Sigmoid colon (tissue), 7 donors: ENCODE results near the gene TTC21B. TPM values are rescaled to one million over a fixed set of nuclear protein-coding genes. Genes with fewer than 3 reads are reported as not detected.
A peak's percentile ranks its signal among the peaks of the same experiment; 100 is the strongest.

Experiments
- DNase-seq: peaks from one replicate; pipeline ENCODE4 v3.0.0-alpha.2; 2019
- H3K27ac ChIP-seq, 4 donors: fragments of 200-600 bp; sonication (generic); one replicate each; pipeline ENCODE4 v1.5.1; 2016 to 2019; ENCODE audit warnings: mild to moderate bottlenecking in 1 of 4
- H3K27me3 ChIP-seq, 3 donors: fragments of 200-600 bp; sonication (generic); one replicate each; pipeline ENCODE4 v1.5.1; 2019; ENCODE audit warnings: mild to moderate bottlenecking in 1 of 3
- H3K36me3 ChIP-seq, 4 donors: fragments of 200-600 bp; sonication (generic); one replicate each; pipeline ENCODE4 v1.5.1; 2016 to 2019
- H3K4me1 ChIP-seq, 4 donors: fragments of 200-600 bp; sonication (generic); one replicate each; pipeline ENCODE4 v1.5.1; 2017 to 2019
- H3K4me3 ChIP-seq, 4 donors: fragments of 200-600 bp; sonication (generic); one replicate each; pipeline ENCODE4 v1.5.1; 2017 to 2019; ENCODE audit warnings: mild to moderate bottlenecking in 2 of 4, moderate library complexity in 1 of 4
- H3K9me3 ChIP-seq, 4 donors: fragments of 200-600 bp in 3 of 4; sonication (generic) in 3 of 4; one replicate each; pipeline versions ENCODE4 v1.5.1 to v1.6.1; 2013 to 2019
- CTCF ChIP-seq, 4 experiments: fragments of 450-650 bp in 3 of 4; fragments of 200-600 bp in 1 of 4; IDR thresholded peaks; one replicate each; pipeline ENCODE4 v1.5.1; 2016 to 2019; ENCODE audit warnings: antibody characterized with exemption in 4 of 4, mild to moderate bottlenecking in 3 of 4, moderate library complexity in 2 of 4
- EP300 ChIP-seq, 4 donors: sonication (generic); formaldehyde crosslinking; IDR thresholded peaks; one replicate each; pipeline ENCODE4 v1.6.1; 2017; ENCODE audit warnings: antibody characterized with exemption in 4 of 4
- POLR2A ChIP-seq, 2 donors: fragments of 450-650 bp; IDR thresholded peaks; one replicate each; pipeline ENCODE4 v1.6.1; 2016; ENCODE audit warnings: antibody characterized with exemption in 2 of 2, mild to moderate bottlenecking in 2 of 2, moderate library complexity in 2 of 2
- POLR2AphosphoS5 ChIP-seq, 4 donors: sonication (generic); formaldehyde crosslinking; IDR thresholded peaks; one replicate each; pipeline ENCODE4 v1.6.1; 2017; ENCODE audit warnings: antibody characterized with exemption in 4 of 4
- WGBS, 2 donors: extraction: QIAGEN DNeasy Blood & Tissue Kit; methylation state at CpG; one replicate each; pipeline ENCODE4 v1.1.7; 2013; 5-methylcytosine and 5-hydroxymethylcytosine counted together
- intact Hi-C: fragments of 100-400 bp; cut with DNase I; formaldehyde crosslinking; loops from one replicate; pipeline ENCODE4 v1.15.1; 2023
- polyA plus RNA-seq, 3 donors: library from polyadenylated mRNA; stranded (reverse); fragments of 200-250 nt; gene quantifications; one replicate each; pipeline ENCODE4 v1.2.3, GENCODE V29; 2013
- total RNA-seq, 4 donors: library from RNA; depleted of rRNA; stranded (reverse); fragments of >200 nt; gene quantifications; one replicate each; pipeline ENCODE4 v1.1.0, GENCODE V29; 2016
- donor health status: healthy with polysubstance abuse.
- donor health status: Bipolar disorder and iron deficiency.
- donor health status: healthy.

Gene TTC21B
- total and polyA plus RNA-seq, 7 donors = 2.4 to 33.5 (median 15.6) TPM

GRCh38 chr2:165902934-165903333 lies 50.6 kb downstream of the TTC21B start:
- intact Hi-C loops = no loop called here
- H3K4me3 ChIP-seq = no peak overlapping the region
- H3K9me3 ChIP-seq = no peaks in the 10 kb centered on the region
- peaks cover 0 to 12% (median 8%) of the 10 kb centered on the region in 4 donors for H3K4me1 ChIP-seq
- H3K27ac ChIP-seq = peak overlapping the region in 2 of 4 donors; percentile 8 to 22
- no peak for DNase-seq
- TF ChIP-seq CTCF (IDR thresholded peaks at IDR 0.05) = no peak
- TF ChIP-seq POLR2AphosphoS5 (IDR thresholded peaks at IDR 0.05) = no peak
- TF ChIP-seq POLR2A (IDR thresholded peaks at IDR 0.05) = no peak
- TF ChIP-seq EP300 (IDR thresholded peaks at IDR 0.05) = no peak
- no peaks in the 10 kb centered on the region for H3K27me3 ChIP-seq
- H3K36me3 ChIP-seq = peaks cover 0 to 66% (median 3%) of the 10 kb centered on the region in 4 donors

- TF ChIP-seq CTCF (IDR thresholded peaks at IDR 0.05) (no peak), EP300 (IDR thresholded peaks at IDR 0.05) (no peak), POLR2AphosphoS5 (IDR thresholded peaks at IDR 0.05) (no peak), POLR2A (IDR thresholded peaks at IDR 0.05) (no peak)
- Histone ChIP-seq H3K27me3 (no peaks in the 10 kb centered on the region), H3K27ac (no peak overlapping the region), H3K4me1 (peaks cover 0 to 12% (median 8%) of the 10 kb centered on the region in 4 donors), H3K9me3 (no peaks in the 10 kb centered on the region), H3K4me3 (no peak overlapping the region), H3K36me3 (peaks cover 6 to 69% (median 11%) of the 10 kb centered on the region in 4 donors)
- 49 to 64% methylated on average over 7 of the region's 7 CpGs for WGBS, 2 donors
- intact Hi-C loops = no loop called here
- DNase-seq = no peak
These were observed 51.8 kb downstream of the TTC21B start for GRCh38 chr2:165901620-165902298.

- intact Hi-C loops = no loop called here
- Histone ChIP-seq H3K9me3 (no peaks in the 10 kb centered on the region), H3K27ac (no peak overlapping the region), H3K27me3 (no peaks in the 10 kb centered on the region), H3K4me1 (peaks cover 0 to 12% (median 8%) of the 10 kb centered on the region in 4 donors), H3K4me3 (no peak overlapping the region), H3K36me3 (peaks cover 10 to 70% (median 12%) of the 10 kb centered on the region in 4 donors)
- DNase-seq = no peak
- TF ChIP-seq CTCF (IDR thresholded peaks at IDR 0.05) (no peak), EP300 (IDR thresholded peaks at IDR 0.05) (no peak), POLR2A (IDR thresholded peaks at IDR 0.05) (no peak), POLR2AphosphoS5 (IDR thresholded peaks at IDR 0.05) (no peak)
- WGBS, 2 donors = 88 to 91% methylated on average over 2 of the region's 2 CpGs
These were observed 54.3 kb downstream of the TTC21B start for GRCh38 chr2:165899311-165899710.

- H3K27me3 ChIP-seq = no peaks in the 10 kb centered on the region
- H3K4me1 ChIP-seq = peaks cover 0 to 12% (median 6%) of the 10 kb centered on the region in 4 donors
- no peaks in the 10 kb centered on the region for H3K9me3 ChIP-seq
- 91 to 92% methylated on average over 4 of the region's 4 CpGs for WGBS, 2 donors
- no peak overlapping the region for H3K4me3 ChIP-seq
- intact Hi-C loops = no loop called here
- H3K27ac ChIP-seq = no peak overlapping the region
- DNase-seq = no peak
- peaks cover 10 to 74% (median 14%) of the 10 kb centered on the region in 4 donors for H3K36me3 ChIP-seq
- TF ChIP-seq EP300 (IDR thresholded peaks at IDR 0.05) (no peak), POLR2AphosphoS5 (IDR thresholded peaks at IDR 0.05) (no peak), CTCF (IDR thresholded peaks at IDR 0.05) (no peak), POLR2A (IDR thresholded peaks at IDR 0.05) (no peak)
These were observed 55.2 kb downstream of the TTC21B start for GRCh38 chr2:165898381-165898780.
